Sigmoid colon (tissue), 7 donors: ENCODE results near the gene MIDN. TPM values are rescaled to one million over a fixed set of nuclear protein-coding genes. Genes with fewer than 3 reads are reported as not detected.

ENCODE experiments used
- DNase-seq: peaks from one replicate; pipeline ENCODE4 v3.0.0-alpha.2; 2019
- H3K27ac ChIP-seq, 4 donors: fragments of 200-600 bp; sonication (generic); one replicate each; pipeline ENCODE4 v1.5.1; 2016 to 2019; ENCODE audit warnings: mild to moderate bottlenecking in 1 of 4
- H3K27me3 ChIP-seq, 3 donors: fragments of 200-600 bp; sonication (generic); one replicate each; pipeline ENCODE4 v1.5.1; 2019; ENCODE audit warnings: mild to moderate bottlenecking in 1 of 3
- H3K36me3 ChIP-seq, 4 donors: fragments of 200-600 bp; sonication (generic); one replicate each; pipeline ENCODE4 v1.5.1; 2016 to 2019
- H3K4me1 ChIP-seq, 4 donors: fragments of 200-600 bp; sonication (generic); one replicate each; pipeline ENCODE4 v1.5.1; 2017 to 2019
- H3K4me3 ChIP-seq, 4 donors: fragments of 200-600 bp; sonication (generic); one replicate each; pipeline ENCODE4 v1.5.1; 2017 to 2019; ENCODE audit warnings: mild to moderate bottlenecking in 2 of 4, moderate library complexity in 1 of 4
- H3K9me3 ChIP-seq, 4 donors: fragments of 200-600 bp in 3 of 4; sonication (generic) in 3 of 4; one replicate each; pipeline versions ENCODE4 v1.5.1 to v1.6.1; 2013 to 2019
- EP300 ChIP-seq, 4 donors: sonication (generic); formaldehyde crosslinking; IDR thresholded peaks; one replicate each; pipeline ENCODE4 v1.6.1; 2017; ENCODE audit warnings: antibody characterized with exemption in 4 of 4
- POLR2A ChIP-seq, 2 donors: fragments of 450-650 bp; IDR thresholded peaks; one replicate each; pipeline ENCODE4 v1.6.1; 2016; ENCODE audit warnings: antibody characterized with exemption in 2 of 2, mild to moderate bottlenecking in 2 of 2, moderate library complexity in 2 of 2
- POLR2AphosphoS5 ChIP-seq, 4 donors: sonication (generic); formaldehyde crosslinking; IDR thresholded peaks; one replicate each; pipeline ENCODE4 v1.6.1; 2017; ENCODE audit warnings: antibody characterized with exemption in 4 of 4
- WGBS, 2 donors: extraction: QIAGEN DNeasy Blood & Tissue Kit; methylation state at CpG; one replicate each; pipeline ENCODE4 v1.1.7; 2013; 5-methylcytosine and 5-hydroxymethylcytosine counted together
- intact Hi-C: fragments of 100-400 bp; cut with DNase I; formaldehyde crosslinking; loops from one replicate; pipeline ENCODE4 v1.15.1; 2023
- polyA plus RNA-seq, 3 donors: library from polyadenylated mRNA; stranded (reverse); fragments of 200-250 nt; gene quantifications; one replicate each; pipeline ENCODE4 v1.2.3, GENCODE V29; 2013
- total RNA-seq, 4 donors: library from RNA; depleted of rRNA; stranded (reverse); fragments of >200 nt; gene quantifications; one replicate each; pipeline ENCODE4 v1.1.0, GENCODE V29; 2016
- TF ChIP-seq, protein P1 (sequence below), 4 experiments: fragments of 450-650 bp in 3 of 4; fragments of 200-600 bp in 1 of 4; IDR thresholded peaks; one replicate each; pipeline ENCODE4 v1.5.1; 2016 to 2019; ENCODE audit warnings: antibody characterized with exemption in 4 of 4, mild to moderate bottlenecking in 3 of 4, moderate library complexity in 2 of 4
- donor health status: healthy with polysubstance abuse.
- donor health status: Bipolar disorder and iron deficiency.
- donor health status: healthy.

The MIDN gene
- total and polyA plus RNA-seq, 7 donors: 14.6 to 87.0 (median 42.1) TPM

DNA sequence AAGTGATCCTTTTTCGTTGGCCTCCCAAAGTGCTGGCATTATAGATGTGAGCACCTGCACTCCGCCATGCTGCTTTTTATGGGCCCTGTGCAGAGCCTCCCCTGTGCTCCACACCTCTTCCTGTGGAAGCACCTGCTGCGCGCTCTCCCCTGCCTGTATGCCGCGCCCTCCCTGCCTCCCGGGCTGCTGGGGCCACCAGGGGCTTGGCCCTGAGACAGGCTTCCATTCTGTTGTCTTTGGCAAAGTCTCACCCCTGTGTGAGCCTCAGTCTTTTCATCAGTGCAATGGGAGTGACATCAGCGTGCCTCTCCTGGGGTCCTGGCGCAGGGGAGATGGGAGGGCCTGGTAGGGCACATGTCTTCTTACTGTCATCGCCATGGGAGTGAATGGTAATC is 28.2 kb downstream of the MIDN start:
- intact Hi-C loops: loop anchor here (5.0 kb wide), 3 partner anchors 81 to 131 kb away; partner anchors contain the start of genes DAZAP1 and NDUFS7
- TF ChIP-seq, protein P1, sequence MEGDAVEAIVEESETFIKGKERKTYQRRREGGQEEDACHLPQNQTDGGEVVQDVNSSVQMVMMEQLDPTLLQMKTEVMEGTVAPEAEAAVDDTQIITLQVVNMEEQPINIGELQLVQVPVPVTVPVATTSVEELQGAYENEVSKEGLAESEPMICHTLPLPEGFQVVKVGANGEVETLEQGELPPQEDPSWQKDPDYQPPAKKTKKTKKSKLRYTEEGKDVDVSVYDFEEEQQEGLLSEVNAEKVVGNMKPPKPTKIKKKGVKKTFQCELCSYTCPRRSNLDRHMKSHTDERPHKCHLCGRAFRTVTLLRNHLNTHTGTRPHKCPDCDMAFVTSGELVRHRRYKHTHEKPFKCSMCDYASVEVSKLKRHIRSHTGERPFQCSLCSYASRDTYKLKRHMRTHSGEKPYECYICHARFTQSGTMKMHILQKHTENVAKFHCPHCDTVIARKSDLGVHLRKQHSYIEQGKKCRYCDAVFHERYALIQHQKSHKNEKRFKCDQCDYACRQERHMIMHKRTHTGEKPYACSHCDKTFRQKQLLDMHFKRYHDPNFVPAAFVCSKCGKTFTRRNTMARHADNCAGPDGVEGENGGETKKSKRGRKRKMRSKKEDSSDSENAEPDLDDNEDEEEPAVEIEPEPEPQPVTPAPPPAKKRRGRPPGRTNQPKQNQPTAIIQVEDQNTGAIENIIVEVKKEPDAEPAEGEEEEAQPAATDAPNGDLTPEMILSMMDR (IDR thresholded peaks at IDR 0.05): no peak
- TF ChIP-seq POLR2AphosphoS5 (IDR thresholded peaks at IDR 0.05) (no peak), POLR2A (IDR thresholded peaks at IDR 0.05) (no peak), EP300 (IDR thresholded peaks at IDR 0.05) (no peak)

DNA sequence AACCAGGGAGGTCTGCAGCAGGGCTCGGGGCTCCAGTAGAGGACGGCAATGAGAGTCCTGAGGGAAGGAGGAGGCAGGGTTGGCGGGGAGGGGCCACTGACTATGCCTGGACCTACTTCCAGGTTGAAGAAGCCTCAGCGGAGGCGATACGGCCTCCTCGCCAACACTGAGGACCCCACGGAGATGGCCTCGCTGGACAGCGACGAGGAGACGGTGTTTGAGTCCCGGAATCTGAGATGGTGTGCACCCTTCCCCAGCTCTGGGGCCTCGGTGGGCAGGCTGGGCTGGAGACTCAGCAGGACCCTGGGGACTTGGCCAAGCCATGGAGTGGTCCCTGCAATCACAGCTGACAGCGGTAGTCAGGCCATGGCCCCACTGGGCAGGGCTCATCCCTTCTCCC is 28.7 kb downstream of the MIDN start:
- no peaks in the 10 kb centered on the region for H3K27me3 ChIP-seq
- H3K4me1 ChIP-seq: peaks cover 0 to 46% (median 43%) of the 10 kb centered on the region in 4 donors
- no peak for TF ChIP-seq EP300 (IDR thresholded peaks at IDR 0.05)
- TF ChIP-seq, protein P1 (IDR thresholded peaks at IDR 0.05): no peak
- no peak for TF ChIP-seq POLR2AphosphoS5 (IDR thresholded peaks at IDR 0.05)
- no peak for TF ChIP-seq POLR2A (IDR thresholded peaks at IDR 0.05)
- intact Hi-C loops: loop anchor here (5.0 kb wide), 3 partner anchors 80 to 130 kb away; partner anchors contain the start of genes DAZAP1 and NDUFS7
- peak overlapping the region in 1 of 4 donors; percentile 100 for H3K27ac ChIP-seq
- DNase-seq: peak; percentile 77
- H3K4me3 ChIP-seq: no peak overlapping the region
- H3K9me3 ChIP-seq: no peaks in the 10 kb centered on the region
- WGBS, 2 donors: 78 to 89% methylated on average over 15 of the region's 15 CpGs
- H3K36me3 ChIP-seq: peaks cover 28 to 45% (median 35%) of the 10 kb centered on the region in 4 donors

More for the DNA sequence above, 28.2 kb downstream of the MIDN start:
- Histone ChIP-seq H3K27ac (peak overlapping the region; percentile 94 to 100 (median 97)), H3K4me1 (peaks cover 0 to 50% (median 48%) of the 10 kb centered on the region in 4 donors), H3K27me3 (no peaks in the 10 kb centered on the region), H3K36me3 (peaks cover 32 to 50% (median 39%) of the 10 kb centered on the region in 4 donors), H3K9me3 (no peaks in the 10 kb centered on the region), H3K4me3 (peak overlapping the region in 3 of 4 donors; percentile 58 to 64 (median 63))
- DNase-seq: no peak
- WGBS, 2 donors: 11 to 38% methylated on average over 10 of the region's 10 CpGs

DNA sequence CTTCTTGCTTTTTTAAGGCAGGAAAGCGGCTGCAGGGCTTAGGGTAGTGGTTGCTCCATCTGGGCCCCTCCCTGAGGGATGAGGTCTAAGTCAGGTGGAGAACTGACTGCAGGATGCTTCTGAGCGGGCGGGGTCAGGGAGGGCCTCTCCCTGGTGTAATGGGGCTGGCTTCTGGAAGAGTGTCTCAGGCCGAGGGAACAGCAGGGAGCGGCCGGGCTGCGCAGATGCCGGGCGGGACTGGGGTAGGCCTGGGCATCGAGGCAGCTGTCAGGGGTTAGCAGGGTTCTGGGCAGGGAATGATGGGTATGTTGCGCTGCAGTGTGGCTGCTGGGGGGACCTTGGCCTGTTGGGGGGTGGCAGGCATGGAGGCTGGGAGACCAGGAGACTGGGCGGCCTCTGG is 29.7 kb downstream of the MIDN start:
- Histone ChIP-seq H3K4me3 (no peak overlapping the region), H3K4me1 (peaks cover 0 to 36% (median 33%) of the 10 kb centered on the region in 4 donors), H3K9me3 (no peaks in the 10 kb centered on the region), H3K27ac (no peak overlapping the region), H3K27me3 (peaks cover 4 to 5% (median 4%) of the 10 kb centered on the region in 3 donors), H3K36me3 (peaks cover 20 to 35% (median 27%) of the 10 kb centered on the region in 4 donors)
- no peak for DNase-seq
- TF ChIP-seq POLR2A (IDR thresholded peaks at IDR 0.05) (no peak), EP300 (IDR thresholded peaks at IDR 0.05) (no peak), POLR2AphosphoS5 (IDR thresholded peaks at IDR 0.05) (no peak)
- TF ChIP-seq, protein P1 (IDR thresholded peaks at IDR 0.05): no peak
- 66 to 85% methylated on average over 12 of the region's 12 CpGs for WGBS, 2 donors
- intact Hi-C loops: loop anchor here (5.0 kb wide), 3 partner anchors 79 to 129 kb away; partner anchors contain the start of genes DAZAP1 and NDUFS7

DNA sequence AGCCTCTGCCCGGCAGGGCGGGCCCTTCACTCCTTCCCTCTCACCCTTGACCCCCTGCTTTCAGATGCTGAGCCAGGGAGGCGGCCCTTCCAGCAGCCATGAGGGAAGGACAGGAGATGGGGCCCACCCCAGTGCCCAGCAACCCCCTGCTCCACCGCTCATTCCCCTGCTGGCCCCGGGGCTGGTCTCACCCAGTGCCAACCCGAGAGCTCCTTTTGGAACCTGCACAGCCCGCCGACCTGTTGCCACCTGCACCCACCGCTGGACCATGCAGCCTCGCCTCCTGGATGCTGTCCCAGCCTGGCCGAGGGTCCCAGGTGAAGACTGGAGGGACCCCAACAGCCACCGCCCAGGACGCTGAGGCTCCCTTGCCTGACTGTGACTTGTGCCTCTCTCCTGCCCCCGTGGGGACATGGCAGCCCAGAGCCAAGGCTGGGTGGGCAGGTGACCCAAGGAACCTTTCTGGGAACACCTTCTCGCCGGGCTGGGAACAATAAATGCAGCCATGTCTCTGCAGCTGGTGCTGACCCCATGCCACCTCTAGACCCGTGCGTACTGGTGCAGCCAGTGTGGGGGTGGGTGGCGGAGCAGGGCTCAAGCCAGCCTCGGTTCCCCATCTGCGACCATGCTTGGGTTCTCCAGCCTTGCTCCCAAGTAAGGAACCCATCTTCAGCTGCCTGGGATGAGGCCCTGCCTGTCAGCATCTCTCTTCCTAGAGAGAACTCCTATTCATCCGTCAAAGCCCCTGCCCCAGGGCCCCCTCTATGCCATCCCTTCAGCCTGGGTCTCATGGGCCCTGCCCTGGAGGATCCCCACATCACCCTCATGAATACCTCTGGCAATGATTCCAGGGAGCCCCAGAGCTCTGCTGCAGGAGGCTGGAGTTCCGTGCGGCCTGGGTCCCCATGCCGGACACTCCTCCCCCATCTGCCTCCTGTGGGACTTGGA is 30.6 kb downstream of the MIDN start:
- Histone ChIP-seq H3K9me3 (no peaks in the 10 kb centered on the region), H3K36me3 (peaks cover 11 to 26% (median 19%) of the 10 kb centered on the region in 4 donors), H3K4me3 (no peak overlapping the region), H3K27me3 (peaks cover 11 to 14% (median 13%) of the 10 kb centered on the region in 3 donors), H3K27ac (no peak overlapping the region), H3K4me1 (peaks cover 0 to 27% (median 24%) of the 10 kb centered on the region in 4 donors)
- intact Hi-C loops: loop anchor here (5.0 kb wide), 3 partner anchors 78 to 128 kb away; partner anchors contain the start of genes DAZAP1 and NDUFS7
- no peak for DNase-seq
- TF ChIP-seq POLR2A (IDR thresholded peaks at IDR 0.05) (no peak), EP300 (IDR thresholded peaks at IDR 0.05) (no peak), POLR2AphosphoS5 (IDR thresholded peaks at IDR 0.05) (no peak)
- TF ChIP-seq, protein P1 (IDR thresholded peaks at IDR 0.05): no peak
- WGBS, 2 donors: 80 to 91% methylated on average over 25 of the region's 25 CpGs
